Erythroblast (primary cell): ENCODE measurements around the gene RBFOX2.
"Not testable (repeated sequence)": the region's sequence is repeated elsewhere in the genome, so short reads cannot be mapped to it uniquely, and the experiment has no call there.

Experiments
- DNase-seq, 2 experiments: peaks; one replicate each; lab custom pipeline; 2025; lab: John Stamatoyannopoulos, UW
- GATA1 ChIP-seq: IDR thresholded peaks from 2 replicates; pipeline ENCODE4 v1.6.1; 2011; ENCODE audit warnings: low read depth, mild to moderate bottlenecking, control low read depth, low read length, moderate library complexity
- POLR2A ChIP-seq: IDR thresholded peaks from 2 replicates; pipeline ENCODE4 v1.6.1; 2011; ENCODE audit warnings: mild to moderate bottlenecking, low read length

Gene RBFOX2

DNA sequence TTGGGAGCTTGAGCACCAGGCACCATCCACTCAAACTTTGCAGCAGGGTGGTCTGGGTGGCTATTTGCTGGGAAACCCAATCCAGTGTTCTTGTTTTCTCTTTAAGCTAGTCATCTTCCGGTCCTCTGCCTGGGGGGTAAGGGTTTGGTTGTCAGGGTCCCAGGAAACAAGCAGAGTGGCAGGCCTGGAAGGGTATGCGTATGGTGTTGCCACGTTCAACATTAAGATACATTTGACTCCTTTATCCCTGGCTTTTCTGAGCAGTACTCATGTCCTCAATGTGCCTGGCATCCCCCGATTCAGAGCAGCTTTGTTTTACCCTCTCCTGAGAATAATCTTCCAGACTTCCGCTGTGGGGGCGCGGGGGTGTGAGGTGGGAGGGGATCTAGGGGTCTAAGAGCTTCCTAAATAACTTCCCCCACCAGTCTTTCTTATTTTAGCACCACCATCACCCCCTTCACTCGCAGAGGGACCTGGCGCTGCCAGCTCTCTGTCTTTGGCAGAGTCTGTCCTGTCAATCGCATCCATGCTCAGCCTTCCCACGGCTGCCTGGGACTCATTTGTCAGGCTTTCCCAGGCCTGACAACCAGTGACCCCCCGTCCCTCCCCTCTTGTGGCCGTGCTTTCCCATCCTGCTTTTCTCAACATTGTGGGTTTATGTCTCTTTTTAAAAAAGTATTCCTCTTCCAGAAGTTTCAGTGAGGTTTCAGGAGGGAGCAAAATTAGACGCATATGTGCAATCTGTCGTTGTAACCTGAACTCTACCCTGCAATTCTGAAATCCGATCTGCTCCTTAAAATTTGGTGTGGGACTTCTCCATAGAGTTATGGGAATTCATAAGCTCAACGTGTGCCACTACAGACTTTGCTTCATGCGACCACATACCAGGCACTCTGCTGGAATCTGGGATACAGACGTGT lies 27.0 kb upstream of the RBFOX2 start:
- DNase-seq = no peak

DNA sequence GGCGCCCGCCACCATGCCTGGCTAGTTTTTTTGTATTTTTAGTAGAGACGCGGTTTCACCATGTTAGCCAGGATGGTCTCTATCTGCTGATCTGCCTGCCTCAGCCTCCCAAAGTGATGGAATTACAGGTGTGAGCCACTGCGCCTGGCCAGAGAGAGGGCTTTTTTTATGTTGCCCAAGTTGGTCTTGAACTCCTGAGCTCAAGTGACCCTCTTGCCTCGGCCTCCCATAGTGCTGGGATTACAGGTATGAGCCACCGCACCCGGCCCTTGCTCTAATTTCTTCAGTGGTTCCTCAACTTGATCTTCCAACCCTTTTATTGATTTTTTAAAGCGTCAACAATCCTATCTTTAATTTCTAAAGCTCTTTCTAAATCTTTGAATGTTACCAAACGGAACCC lies 25.8 kb upstream of the RBFOX2 start:
- DNase-seq = not testable (repeated sequence)

More for the DNA sequence above, 27.0 kb upstream of the RBFOX2 start:
- TF ChIP-seq POLR2A (no peak), GATA1 (no peak)

DNA sequence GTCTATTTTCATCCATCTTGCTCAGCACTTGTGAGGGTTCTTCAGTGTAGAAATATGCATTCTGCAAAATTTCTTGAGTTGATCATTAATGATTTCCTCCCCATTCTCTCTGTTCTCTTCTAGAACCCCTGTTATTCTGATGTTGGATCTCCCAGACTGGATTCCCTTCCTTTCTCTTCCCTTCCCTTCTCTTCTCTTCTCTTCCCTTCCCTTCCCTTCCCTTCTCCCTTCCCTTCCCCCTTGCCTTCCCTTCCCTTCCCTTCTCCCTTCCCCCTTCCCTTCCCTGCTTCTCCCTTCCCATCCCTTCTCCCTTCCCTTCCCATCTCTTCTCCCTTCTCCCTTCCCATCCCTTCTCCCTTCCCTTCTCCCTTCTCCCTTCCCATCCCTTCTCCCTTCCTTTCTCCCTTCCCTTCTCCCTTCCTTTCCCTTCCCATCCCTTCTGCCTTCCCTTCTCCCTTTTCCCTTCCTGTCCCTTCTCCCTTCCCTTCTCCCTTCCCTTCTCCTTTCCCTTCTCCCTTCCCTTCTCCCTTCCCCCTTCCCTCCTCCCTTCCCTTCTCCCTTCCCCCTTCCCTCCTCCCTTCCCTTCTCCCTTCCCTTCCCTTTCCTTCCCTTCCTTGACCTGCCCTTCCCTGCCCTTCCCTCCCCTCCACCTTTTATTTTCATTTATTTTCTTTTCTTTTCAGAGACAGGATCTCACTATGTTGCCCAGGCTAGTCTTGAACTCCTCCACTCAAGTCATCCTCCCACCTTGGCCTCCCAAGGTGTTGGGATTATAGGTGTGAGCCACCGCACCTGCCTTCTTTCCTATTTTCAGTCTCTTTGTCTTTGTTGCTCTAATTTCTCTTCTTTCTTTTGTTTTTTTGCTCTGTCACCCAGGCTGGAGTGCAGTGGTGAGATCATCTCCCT lies 24.9 kb upstream of the RBFOX2 start:
- TF ChIP-seq GATA1 (no peak), POLR2A (no peak)

DNA sequence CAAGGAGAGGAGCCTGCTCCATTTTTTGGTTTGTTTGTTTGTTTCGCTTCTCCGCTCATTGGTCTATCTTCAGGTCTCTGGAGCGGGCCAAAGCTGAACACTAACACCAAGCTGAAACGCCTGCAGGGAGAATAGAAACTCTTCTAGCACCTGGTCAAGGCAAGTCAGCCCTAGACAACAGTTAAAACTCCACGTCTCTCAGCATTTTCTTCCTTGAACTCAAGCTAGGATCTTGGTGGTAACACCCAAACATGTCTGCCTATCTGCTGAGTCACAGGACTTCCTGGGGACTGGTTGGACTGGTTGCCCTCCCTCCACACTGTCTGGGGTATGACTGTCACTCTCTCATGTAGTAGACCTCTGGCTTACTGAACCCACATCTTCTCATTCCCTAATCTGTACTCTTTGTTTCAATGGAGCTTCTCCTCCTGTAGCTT lies 23.9 kb upstream of the RBFOX2 start:
- DNase-seq = peak; percentile 74 to 76

More for the DNA sequence above, 24.9 kb upstream of the RBFOX2 start:
- DNase-seq = no peak

DNA sequence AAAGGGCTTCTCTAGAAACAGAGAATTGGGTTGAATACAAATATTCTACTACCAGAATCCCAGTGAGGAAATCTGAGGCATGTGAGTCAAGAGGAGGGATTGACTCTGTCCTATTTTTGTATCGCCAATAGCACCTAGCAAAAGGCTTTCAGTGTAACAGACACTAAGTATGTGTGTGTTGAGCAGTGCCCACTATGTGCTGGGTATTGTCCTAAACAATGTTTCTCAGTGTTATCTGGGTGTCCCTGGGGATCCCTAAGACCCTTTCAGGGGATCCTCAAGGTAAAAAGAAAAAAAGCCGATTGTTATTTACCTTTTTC lies 21.0 kb upstream of the RBFOX2 start:
- no peak for DNase-seq
- no peak for TF ChIP-seq GATA1
- no peak for TF ChIP-seq POLR2A

More for the DNA sequence above, 23.9 kb upstream of the RBFOX2 start:
- TF ChIP-seq GATA1 = no peak
- TF ChIP-seq POLR2A = no peak

DNA sequence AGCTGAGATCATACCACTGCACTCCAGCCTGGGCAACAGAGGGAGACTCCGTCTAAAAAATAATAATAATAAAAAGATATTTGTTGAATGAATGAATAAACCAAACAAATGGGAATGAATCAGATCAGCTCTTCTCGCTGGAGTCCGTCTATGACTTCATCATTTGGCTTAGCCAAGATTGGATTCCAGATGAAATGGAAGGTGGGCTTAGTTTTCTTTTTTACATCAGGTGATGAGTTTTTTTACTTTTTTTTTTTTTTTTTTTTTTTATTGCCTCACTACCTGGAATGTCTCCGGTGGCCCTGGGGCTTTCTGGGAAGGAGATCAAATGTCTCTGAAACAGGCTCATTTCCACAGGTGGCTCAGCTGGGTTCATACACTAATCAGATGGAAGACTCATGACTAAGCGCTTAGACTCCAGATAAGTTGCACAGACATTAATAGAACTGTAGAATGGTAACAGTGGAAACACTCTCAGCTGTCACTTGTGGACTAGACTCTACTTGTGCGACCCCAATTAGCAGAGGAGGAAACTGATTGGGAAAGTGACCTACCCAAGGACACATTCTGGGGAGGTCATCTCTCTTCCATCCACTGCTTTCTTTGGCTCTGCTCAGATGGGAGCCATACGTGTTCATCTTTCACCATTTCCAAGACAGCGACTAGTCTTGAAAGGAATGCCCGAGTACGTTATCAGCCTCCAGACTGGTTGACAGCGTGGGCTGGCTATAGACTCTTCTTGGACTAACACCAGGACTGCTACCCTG lies 20.5 kb upstream of the RBFOX2 start:
- TF ChIP-seq POLR2A (no peak), GATA1 (no peak)
- DNase-seq = no peak

DNA sequence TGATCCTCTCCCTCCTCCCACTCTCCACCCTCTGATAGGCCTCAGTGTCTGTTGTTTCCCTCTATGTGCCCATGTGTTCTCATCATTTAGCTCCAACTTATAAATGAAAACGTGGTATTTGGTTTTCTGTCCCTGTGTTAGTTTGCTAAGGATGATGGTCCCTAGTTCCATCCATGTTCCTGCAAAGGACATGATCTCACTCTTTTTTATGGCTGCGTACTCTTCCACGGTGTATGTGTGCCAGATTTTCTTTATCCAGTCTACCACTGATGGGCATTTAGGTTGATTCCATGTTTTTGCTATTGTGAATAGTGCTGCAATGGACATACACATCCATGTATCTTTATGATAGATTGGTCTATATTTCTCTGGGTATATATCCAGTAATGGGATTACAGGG lies 15.9 kb upstream of the RBFOX2 start:
- DNase-seq = not testable (repeated sequence)

DNA sequence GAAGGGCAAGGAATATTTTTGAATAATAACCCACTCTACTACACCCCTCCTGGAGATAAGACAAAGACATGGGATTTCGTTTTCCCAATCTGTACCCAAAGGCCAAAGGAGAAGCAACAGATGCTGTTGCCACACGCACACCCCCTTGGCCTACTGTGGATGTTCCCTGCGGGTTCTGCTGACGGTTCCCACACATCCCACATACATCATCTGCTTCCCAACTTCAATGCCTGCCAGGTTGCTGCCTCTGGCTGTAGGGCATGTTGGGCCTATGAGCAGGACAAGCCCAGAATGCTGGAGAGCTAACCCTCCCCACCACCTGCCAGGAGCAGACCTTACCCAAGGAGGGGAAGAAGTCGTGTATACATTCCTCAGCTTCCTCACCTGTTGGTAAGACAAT lies 13.6 kb upstream of the RBFOX2 start:
- TF ChIP-seq POLR2A = no peak
- TF ChIP-seq GATA1 = no peak
- no peak for DNase-seq

DNA sequence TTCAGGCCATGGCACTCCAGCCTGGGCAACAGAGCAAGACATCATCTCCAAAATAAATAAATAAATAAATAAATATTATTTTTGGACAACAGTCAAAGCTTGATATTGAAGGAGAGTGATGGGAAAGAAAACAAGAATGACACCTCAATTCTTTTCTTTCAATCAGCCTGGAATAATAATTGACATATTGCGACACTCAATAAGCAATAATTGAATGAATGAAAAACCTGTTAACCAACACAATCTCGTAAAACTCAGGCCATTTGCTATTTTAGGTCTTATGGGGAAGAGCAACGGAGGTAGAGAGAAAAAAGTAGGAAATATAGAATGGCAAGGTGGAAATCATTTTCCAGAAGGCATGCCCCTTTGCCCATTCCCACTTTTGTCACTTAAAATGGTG lies 10.5 kb upstream of the RBFOX2 start:
- TF ChIP-seq POLR2A (no peak), GATA1 (no peak)
- DNase-seq = no peak

DNA sequence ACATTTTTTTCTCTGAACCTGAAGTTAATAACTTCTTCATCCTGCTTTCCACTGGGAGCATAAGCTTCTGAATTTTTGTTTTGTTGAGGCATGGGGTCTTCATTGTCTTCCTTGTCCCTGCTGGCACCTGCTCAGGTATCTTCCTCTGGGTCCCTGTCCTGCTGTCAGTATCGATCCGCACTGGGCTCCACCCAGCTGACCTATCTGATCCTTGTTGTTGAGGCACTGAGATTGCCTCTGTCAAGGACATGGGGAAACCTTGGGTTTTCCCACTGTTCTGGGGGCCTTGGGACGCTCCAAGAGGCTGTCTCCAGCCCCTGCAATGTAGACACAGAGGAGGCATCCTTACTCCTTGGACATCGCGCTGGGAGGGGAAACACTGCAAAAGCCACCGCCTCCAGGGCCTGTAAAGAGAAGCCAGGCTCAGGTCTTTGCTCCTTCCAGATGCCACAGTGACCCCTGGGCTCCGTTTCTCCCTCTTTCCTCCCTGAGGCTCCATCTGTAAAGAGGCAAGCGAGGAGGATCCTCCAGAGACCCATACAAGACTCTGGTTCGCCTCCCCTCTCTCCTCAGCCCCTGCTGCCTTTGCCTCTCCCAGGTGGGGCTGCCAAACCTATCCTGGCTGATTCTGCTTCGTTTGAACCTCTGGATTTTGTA lies 8.6 kb upstream of the RBFOX2 start:
- DNase-seq = no peak
- no peak for TF ChIP-seq GATA1
- TF ChIP-seq POLR2A = no peak

DNA sequence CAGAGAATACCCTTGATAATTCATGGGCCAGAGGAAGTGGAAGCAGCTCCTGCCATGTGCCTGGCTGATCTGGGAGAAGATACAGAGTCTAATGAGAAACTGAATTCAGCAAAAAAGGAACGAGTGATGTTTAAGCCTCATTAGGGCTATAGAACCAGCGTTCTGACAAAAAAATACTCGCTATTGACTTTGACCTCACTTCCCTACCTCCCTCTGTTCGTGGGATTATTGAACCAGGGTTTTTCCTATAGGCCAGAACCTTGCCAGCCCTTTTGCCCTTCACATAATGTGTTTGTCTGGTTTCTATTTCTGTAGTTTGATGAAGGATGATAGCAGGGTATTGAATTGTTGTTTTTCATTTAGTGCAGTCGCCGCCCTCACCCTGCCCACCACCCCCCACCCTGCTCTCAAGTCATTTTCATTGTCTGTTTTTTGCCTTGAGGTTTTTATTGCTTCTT lies 7.6 kb upstream of the RBFOX2 start:
- TF ChIP-seq GATA1 = no peak
- no peak for DNase-seq

DNA sequence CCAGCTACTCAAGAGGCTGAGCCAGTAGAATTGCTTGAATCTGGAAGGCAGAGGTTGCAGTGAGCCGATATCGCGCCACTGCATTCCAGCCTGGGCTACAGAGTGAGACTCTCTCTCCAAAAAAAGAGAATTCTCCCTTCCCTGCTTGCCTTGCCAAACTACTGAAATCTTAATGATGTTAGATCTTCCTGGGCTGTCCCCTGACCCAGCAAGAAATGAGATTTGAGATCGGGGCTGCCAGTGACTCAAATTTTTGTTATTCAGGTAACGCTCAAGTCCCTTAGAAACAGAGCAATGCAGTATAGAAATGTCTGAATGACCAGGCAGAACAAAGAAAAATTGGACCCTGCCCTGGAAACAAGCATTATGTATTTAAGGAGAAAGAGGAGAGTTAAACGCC lies 4.0 kb upstream of the RBFOX2 start:
- no peak for TF ChIP-seq POLR2A
- TF ChIP-seq GATA1 = no peak

DNA sequence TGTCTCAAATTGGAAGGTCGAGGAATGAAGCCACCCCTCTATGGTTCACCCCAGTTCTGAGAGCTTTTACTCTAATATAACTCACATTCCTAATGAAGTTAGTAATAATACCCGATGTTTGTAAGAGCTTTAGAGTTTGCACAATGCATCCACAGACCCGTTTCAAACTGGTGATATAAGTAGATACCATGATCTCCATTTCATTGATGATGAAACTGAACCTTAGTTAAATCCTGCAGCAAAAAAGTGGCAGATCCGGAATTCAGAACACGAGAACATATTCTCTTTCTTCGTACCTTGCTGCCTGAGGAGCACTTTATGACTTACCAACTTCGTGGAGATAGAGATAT lies 757 bp upstream of the RBFOX2 start:
- DNase-seq = no peak
- TF ChIP-seq POLR2A (no peak), GATA1 (no peak)

More for the DNA sequence above, 4.0 kb upstream of the RBFOX2 start:
- no peak for DNase-seq
